GM19238 (cell line): ENCODE measurements around the gene SUPT20HL2.
"Not testable (repeated sequence)": the region's sequence is repeated elsewhere in the genome, so short reads cannot be mapped to it uniquely, and the experiment has no call there.

Experiments used
- DNase-seq: peaks from one replicate; pipeline ENCODE4 v3.0.0; 2011; ENCODE audit warnings: low spot score; ENCODE audit not compliant: insufficient read length

Gene SUPT20HL2

GRCh38 chrX:24309580-24310374 is 4.1 kb downstream of the SUPT20HL2 start:
- not testable (repeated sequence) for DNase-seq

DNA sequence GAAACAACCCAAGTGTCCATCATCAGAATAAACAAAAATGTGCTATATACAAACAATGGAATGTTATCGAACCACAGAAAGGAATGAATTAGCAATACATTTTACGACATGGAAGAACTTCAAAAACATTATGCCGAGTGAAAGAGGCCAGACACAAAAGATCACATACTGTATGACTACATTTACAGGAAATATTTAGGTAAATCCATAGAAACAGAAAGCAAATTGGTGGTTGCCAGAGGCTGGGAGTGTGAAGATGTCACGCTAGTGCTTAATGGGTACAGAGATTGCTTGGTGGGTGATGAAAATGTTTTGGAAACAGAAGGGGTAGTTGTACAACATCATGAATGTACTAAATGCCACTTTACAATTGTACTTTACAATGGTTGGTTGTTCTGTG is 5.1 kb downstream of the SUPT20HL2 start:
- DNase-seq: not testable (repeated sequence)

- no peak for DNase-seq
Measured at GRCh38 chrX:24306440-24306839, 7.4 kb downstream of the SUPT20HL2 start.

- DNase-seq: no peak
Measured at GRCh38 chrX:24305905-24306304, 8.0 kb downstream of the SUPT20HL2 start.

DNA sequence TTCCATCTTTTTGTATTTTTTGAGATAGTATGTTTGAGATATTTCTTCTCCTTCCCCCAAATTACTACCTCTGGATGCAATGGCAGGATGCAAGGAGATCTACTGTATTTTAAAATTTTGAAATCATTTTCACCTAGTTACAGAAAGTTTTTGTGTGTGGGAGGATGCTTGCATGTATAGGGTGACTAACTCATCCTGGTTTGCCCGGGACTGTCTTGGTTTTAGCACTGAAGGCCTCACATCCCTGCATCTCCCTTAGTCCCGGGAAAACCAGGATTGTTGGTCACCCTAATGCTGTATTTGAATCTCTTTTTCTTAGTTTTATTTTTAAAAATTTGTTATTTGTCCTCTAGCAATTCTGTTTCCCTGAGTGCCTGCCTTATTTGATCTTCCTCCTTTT is 12.1 kb downstream of the SUPT20HL2 start:
- DNase-seq: no peak

DNA sequence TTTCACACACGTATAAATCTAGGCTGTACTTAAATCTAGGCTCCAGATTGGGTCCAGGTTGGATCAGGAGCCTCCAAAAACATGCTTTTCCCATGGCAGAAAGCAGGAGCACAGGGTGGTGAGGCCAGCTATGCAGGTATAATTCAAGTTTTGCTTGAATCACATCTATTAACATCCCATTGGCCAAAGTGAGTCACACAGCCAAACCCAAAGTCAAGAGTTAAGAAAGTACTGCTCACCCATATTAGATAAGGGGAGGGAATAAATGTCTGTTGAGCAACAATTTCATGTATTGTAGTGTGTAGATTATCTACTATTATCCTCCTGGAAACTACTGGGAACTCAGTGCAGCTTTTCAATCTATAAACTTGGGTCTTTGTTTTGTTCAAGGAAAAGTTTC is 12.8 kb downstream of the SUPT20HL2 start:
- no peak for DNase-seq

DNA sequence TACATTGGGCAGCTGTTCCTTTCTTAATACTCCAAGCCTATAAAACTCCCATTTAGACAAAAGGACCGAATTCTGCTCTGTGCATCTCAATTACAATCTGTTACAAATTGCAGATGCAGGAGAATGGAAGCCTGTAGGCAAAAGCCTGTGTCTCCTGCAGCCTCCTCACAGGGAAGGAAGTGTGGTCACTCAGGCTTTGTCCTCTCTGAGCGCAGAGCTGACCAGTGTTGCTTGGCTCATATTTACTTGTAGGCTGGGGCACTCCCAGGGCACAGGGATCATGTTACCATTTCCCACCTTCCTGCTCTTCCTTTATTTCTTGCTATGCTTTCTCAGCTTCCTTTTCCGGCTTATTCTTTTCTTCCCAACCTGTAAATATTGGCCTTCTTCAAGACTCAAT is 15.7 kb downstream of the SUPT20HL2 start:
- DNase-seq: no peak

DNA sequence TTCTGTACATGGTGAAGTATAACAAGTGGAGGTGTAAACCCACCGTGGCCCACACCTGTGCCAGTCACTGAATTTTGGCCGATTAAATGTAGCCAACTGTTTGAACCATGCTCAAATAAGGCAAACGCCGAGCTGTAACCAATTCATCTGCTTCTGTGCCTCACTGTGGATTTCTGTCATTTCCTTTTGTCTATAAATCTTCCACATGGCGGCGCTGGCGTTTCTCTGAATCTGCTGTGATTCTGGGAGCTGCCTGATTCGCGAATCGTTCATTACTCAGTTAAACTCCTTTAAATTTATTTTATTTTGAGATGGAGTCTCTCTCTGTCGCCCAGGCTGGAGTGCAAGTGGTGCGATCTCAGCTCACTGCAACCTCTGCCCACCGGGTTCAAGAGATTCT is 19.2 kb downstream of the SUPT20HL2 start:
- DNase-seq: no peak

DNA sequence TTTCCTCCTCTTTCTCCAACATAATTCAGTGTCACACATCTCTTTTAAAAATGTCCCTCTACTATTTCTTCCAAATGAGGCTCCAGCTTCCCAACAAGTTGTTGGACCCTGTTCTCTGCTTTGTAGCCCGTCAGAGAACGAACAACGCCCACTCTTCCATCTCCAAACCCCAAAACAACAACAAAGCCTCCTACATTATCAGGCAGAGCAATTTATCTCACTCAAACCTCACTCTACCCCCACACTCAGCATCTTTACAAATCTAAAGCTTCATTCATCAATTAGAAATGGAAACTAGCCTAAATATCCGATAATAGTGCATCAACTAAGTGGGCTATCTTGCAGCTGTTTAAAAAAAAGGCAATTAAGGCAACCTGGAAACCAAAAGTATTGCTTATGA is 20.5 kb downstream of the SUPT20HL2 start:
- DNase-seq: no peak

DNA sequence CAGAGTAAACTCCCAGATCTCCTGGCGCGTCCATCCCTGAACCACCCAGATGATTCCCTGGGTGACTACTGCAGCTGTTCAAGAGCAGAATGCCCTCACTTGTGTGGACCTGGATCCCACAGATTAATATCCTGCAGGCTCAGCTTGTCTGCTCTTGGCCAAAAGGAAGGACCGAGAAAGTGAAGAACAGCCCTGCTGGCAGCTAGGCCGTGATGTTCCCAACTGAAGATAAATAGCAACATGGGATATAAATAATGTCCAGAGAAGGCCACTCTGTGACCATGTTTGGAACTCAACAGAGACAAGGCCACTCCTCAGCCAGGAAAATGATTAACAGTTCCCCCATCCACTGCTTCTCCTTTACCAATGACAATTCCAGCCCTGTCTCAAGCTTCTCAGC is 21.5 kb downstream of the SUPT20HL2 start:
- no peak for DNase-seq

- no peak for DNase-seq
Measured at GRCh38 chrX:24285082-24285481, 28.8 kb downstream of the SUPT20HL2 start.

GRCh38 chrX:24283127-24283794 is 30.6 kb downstream of the SUPT20HL2 start:
- DNase-seq: no peak

DNA sequence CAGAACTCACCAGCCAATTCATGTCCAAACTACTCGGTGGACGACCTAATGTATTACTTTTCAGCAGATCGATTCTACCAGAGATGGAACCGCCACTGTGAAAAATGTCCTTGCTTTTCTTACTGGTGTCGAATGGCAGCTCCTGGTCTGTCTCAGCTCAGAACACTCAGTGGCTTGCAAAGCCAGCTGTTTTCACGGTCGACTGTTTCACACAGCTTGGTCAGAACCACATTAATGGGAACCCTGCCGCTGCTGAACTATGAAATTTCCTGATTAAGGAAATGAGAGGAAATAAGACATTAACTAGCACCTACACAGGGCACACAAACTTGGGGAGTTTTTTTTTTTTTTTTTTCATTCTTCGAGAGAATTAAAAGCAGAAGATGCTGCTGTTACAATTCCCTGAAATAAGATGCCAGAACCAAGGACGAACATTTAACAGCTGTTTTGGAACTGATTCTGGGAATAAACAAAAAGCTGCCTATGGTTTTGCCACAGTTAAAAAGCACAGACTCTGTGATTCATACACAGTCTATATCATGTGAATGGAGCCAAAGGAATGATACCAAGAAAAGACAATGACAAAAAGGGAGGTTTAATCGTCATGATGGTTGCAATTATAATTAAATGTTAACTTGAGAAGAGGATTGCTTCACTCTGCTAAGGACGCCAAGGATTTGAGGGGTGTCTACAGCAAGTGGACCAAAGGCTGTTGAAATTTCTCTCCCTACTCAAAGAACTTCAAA is 31.3 kb downstream of the SUPT20HL2 start:
- DNase-seq: no peak

- no peak for DNase-seq
Measured at GRCh38 chrX:24277405-24277804, 36.5 kb downstream of the SUPT20HL2 start.

DNA sequence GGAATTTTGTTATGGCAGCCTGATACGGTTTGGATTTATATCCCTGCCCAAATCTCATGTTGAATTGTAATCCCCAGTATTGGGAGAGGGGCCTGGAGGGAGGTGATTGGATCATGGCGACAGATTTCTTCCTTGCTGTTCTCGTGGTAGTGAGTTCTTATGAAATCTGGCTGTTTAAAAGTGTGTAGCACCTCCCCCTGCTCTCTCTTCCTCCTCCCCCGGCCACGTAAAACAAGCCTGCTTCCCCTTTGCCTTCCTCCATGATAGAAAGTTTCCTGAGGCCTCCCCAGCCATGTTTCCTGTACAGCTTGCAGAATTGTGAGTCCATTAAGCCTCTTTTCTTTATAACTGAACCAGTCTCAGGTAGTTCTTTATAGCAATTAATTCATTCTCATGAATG is 37.9 kb downstream of the SUPT20HL2 start:
- DNase-seq: no peak

DNA sequence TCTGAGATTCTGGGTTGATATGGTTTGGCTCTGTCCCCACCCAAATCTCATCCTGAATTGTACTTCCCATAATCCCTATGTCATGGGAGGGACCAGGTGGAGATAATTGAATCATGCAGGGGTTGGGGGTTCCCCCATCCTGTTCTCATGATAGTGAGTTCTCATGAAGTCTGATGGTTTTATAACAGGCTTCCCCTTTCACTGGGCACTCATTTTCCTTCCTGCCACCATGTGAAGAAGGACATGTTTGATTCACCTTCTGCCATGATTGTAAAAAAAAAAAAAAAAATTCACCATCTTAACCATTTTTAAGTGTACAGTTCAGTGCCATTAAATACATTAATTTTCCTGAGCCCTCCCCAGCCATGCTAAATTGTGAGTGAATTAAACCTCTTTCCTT is 42.6 kb downstream of the SUPT20HL2 start:
- DNase-seq: no peak

- no peak for DNase-seq
Measured at GRCh38 chrX:24268786-24269185, 45.1 kb downstream of the SUPT20HL2 start.

- DNase-seq: no peak
Measured at GRCh38 chrX:24266996-24267395, 46.9 kb downstream of the SUPT20HL2 start.

DNA sequence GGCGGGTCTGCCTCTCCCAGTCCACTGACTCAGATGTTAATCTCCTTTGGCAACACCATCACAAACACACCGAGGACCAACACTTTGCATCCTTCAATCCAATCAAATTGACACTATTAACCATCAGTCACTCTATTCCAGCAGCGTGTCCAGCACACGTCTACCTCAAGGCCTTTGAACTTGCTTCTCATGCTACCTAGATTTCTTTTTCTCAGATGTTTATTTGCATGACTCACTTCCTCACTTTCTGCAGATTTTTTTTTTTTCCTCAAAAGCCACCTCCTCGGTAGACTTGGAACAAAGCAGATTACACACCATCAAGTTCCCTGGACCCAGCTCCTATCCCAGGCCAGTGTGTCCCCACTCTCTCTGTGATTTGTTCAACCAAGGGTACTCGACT is 49.5 kb downstream of the SUPT20HL2 start:
- DNase-seq: no peak

- no peak for DNase-seq
Measured at GRCh38 chrX:24262309-24262708, 51.6 kb downstream of the SUPT20HL2 start.
